ENCODE measurements around the gene PERM1. TPM values are rescaled to one million over a fixed set of nuclear protein-coding genes. Genes with fewer than 3 reads are reported as not detected.

The PERM1 gene
- total and polyA plus RNA-seq, 2 of the 8 experiments (the other 6 are each of a cell fraction or from before 2014, with no cell fraction given) = not detected

DNA sequence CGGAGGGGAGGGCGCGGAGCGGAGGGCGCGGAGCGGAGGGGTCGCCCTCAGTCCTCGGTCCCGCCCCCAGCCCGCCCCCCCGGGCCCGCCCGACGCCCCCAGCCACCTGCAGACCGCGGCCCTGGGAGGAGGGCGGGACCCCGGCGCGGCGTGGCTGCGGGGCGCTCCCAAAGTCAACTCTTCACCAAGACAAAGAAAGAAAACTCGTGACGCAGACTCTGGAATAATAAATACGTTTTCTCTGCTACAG, 16.8 kb upstream of the PERM1 start:
- Histone ChIP-seq H3K4ac (replicated peaks; ENCODE audit: insufficient read length, low read depth, low read length) (no peak overlapping the region), H3K23ac (ENCODE audit: insufficient read length) (no peak overlapping the region), H2BK20ac (ENCODE audit: low read length) (no peak overlapping the region), H3K23me2 (ENCODE audit: low read depth, low read length) (peaks cover 13% of the 10 kb centered on the region; the same call in 1 of the 2 replicates), H2AK5ac (ENCODE audit: low read depth, low read length) (no peak overlapping the region), H3K27ac (ENCODE audit: low read depth, low read length) (no peak overlapping the region), H4K5ac (ENCODE audit: insufficient read length, low read depth, low read length) (no peak overlapping the region), H3K4me3 (ENCODE audit: extremely low read depth in 1 of 4, insufficient read depth in 2 of 4, low read depth in 3 of 4, low read length in 4 of 4) (peak overlapping the region in 3 of 4 experiments; percentile 24 to 77 (median 55); a peak in 4 of 8 replicates), H3K4me1 (replicated peaks in 1 of 4; ENCODE audit: control insufficient read depth in 3 of 4, insufficient read depth in 4 of 4, low read length in 3 of 4) (peaks cover 0 to 26% (median 12%) of the 10 kb centered on the region in 4 experiments; a peak in 6 of 7 replicates), H3K14ac (ENCODE audit: insufficient read length) (no peak overlapping the region), H2BK12ac (ENCODE audit: low read depth, low read length) (no peak overlapping the region), H2BK15ac (ENCODE audit: low read length) (no peak overlapping the region), H4K8ac (ENCODE audit: extremely low read depth, insufficient read depth, low read length) (no peak overlapping the region), H4K91ac (replicated peaks; ENCODE audit: insufficient read length, low read length) (no peak overlapping the region), H3K27me3 (replicated peaks in 1 of 4; ENCODE audit: control insufficient read depth in 3 of 4, extremely low read depth in 1 of 4, insufficient read depth in 3 of 4, low read length in 3 of 4) (peaks cover 47 to 82% (median 70%) of the 10 kb centered on the region in 4 experiments), H3K36me3 (ENCODE audit: control insufficient read depth in 2 of 4, insufficient read depth in 4 of 4, low read length in 3 of 4) (peaks cover 0 to 18% (median 0%) of the 10 kb centered on the region in 4 experiments; a peak in 1 of 8 replicates), H3K9me3 (ENCODE audit: insufficient read depth in 2 of 2, low read depth in 1 of 2, low read length in 1 of 2) (no peaks in the 10 kb centered on the region; a peak in 1 of 4 replicates), H2BK5ac (ENCODE audit: low read depth, low read length) (no peak overlapping the region), H3K79me2 (ENCODE audit: control insufficient read depth in 1 of 2, insufficient read depth in 2 of 2, low read length in 2 of 2) (no peaks in the 10 kb centered on the region), H3K4me2 (ENCODE audit: insufficient read depth in 1 of 2, low read depth in 2 of 2, low read length in 2 of 2) (peak overlapping the region; percentile 56 to 71), H2BK120ac (replicated peaks; ENCODE audit: low read depth, low read length) (no peak overlapping the region), H3K79me1 (ENCODE audit: low read depth, low read length) (no peaks in the 10 kb centered on the region), H2AFZ (ENCODE audit: low read length) (no peak overlapping the region), H3K56ac (replicated peaks; ENCODE audit: insufficient read length, low read depth, low read length) (no peak overlapping the region), H3K18ac (ENCODE audit: extremely low read depth, low read length) (no peak overlapping the region), H3K9ac (replicated peaks in 1 of 4; ENCODE audit: extremely low read depth in 1 of 4, low read depth in 3 of 4, low read length in 3 of 4) (peak overlapping the region in 1 of 4 experiments; percentile 67; a peak in 1 of 7 replicates), H4K20me1 (replicated peaks in 1 of 2; ENCODE audit: control insufficient read depth in 1 of 2, insufficient read depth in 2 of 2, low read length in 2 of 2) (peaks cover 0 to 8% of the 10 kb centered on the region in 2 experiments)
- 0% methylated on average over 3 of the region's 27 CpGs; no CpG with 5 or more reads in 1 of the 2 experiments for whole genome bisulfite sequencing, 2 experiments (ENCODE audit: extremely low coverage in 1 of 2, insufficient coverage in 1 of 2, insufficient read length in 1 of 2, insufficient replicate concordance in 2 of 2, low coverage in 1 of 2, low lambda C conversion rate in 2 of 2, missing lambda C conversion rate in 1 of 2)
- DNase-seq (ENCODE audit: low read depth in 1 of 2, low spot score in 2 of 2) = no peak
- ChIA-PET CTCF (ENCODE audit: partially characterized antibody) (interaction anchor here (0.7 to 3.6 kb wide), 3 partner anchors 16 to 124 kb away, joined by 3 to 40 read pairs (median 4); partner anchors contain the start of gene PERM1), POLR2A (ENCODE audit: partially characterized antibody) (interaction anchor here (1.4 to 2.6 kb wide), 2 partner anchors 14 to 34 kb away, joined by 4 to 20 read pairs; no protein-coding TSS in a partner anchor)
- no peak for FAIRE-seq
- no peak for TF ChIP-seq HDAC2 (IDR thresholded peaks at IDR 0.05; ENCODE audit: borderline replicate concordance in 1 of 2, low read depth in 2 of 2, low read length in 2 of 2)
